ENCODE data around the gene TTC39A.

Gene TTC39A

GRCh38 chr1:51372561-51372960, 42.2 kb upstream of the TTC39A start:
- Histone ChIP-seq H3K9ac (ENCODE audit: low read length) (no peak overlapping the region), H3K27me3 (replicated peaks; ENCODE audit: insufficient read depth, low read length) (no peaks in the 10 kb centered on the region), H3K9me2 (replicated peaks; ENCODE audit: insufficient read depth, low read length) (no peaks in the 10 kb centered on the region), H3K79me2 (ENCODE audit: low read length) (no peaks in the 10 kb centered on the region), H3K9me3 (replicated peaks; ENCODE audit: insufficient read depth, low read length) (no peaks in the 10 kb centered on the region), H3K4me2 (ENCODE audit: low read depth, low read length) (no peak overlapping the region), H3K36me3 (replicated peaks; ENCODE audit: insufficient read depth, low read length) (no peaks in the 10 kb centered on the region), H2AFZ (ENCODE audit: low read length) (no peak overlapping the region), H3K4me1 (ENCODE audit: low read length) (no peaks in the 10 kb centered on the region), H3K27ac (ENCODE audit: low read length) (no peak overlapping the region), H3F3A (ENCODE audit: insufficient read depth, low read length) (no peaks in the 10 kb centered on the region), H4K20me1 (ENCODE audit: insufficient read depth, low read length) (no peaks in the 10 kb centered on the region), H3K4me3 (ENCODE audit: low read length) (no peak overlapping the region)
- DNase-seq, result no peak
- TF ChIP-seq CTCF (IDR thresholded peaks at IDR 0.05; ENCODE audit: low read length) (no peak), EZH2 (optimal IDR thresholded peaks at IDR 0.05; ENCODE audit: low read depth, low read length) (no peak), EZH2phosphoT487 (IDR thresholded peaks at IDR 0.05; ENCODE audit: low read length) (no peak)

GRCh38 chr1:51369171-51369570, 38.8 kb upstream of the TTC39A start:
- H3K9ac ChIP-seq (ENCODE audit: low read length), result no peak overlapping the region
- no peak for TF ChIP-seq EZH2 (optimal IDR thresholded peaks at IDR 0.05; ENCODE audit: low read depth, low read length)
- TF ChIP-seq EZH2phosphoT487 (IDR thresholded peaks at IDR 0.05; ENCODE audit: low read length), result no peak
- TF ChIP-seq CTCF (IDR thresholded peaks at IDR 0.05; ENCODE audit: low read length), result no peak
- no peaks in the 10 kb centered on the region for H3F3A ChIP-seq (ENCODE audit: insufficient read depth, low read length)
- no peaks in the 10 kb centered on the region for H3K27me3 ChIP-seq (replicated peaks; ENCODE audit: insufficient read depth, low read length)
- H3K4me1 ChIP-seq (ENCODE audit: low read length), result no peaks in the 10 kb centered on the region
- no peaks in the 10 kb centered on the region for H3K36me3 ChIP-seq (replicated peaks; ENCODE audit: insufficient read depth, low read length)
- H3K9me2 ChIP-seq (replicated peaks; ENCODE audit: insufficient read depth, low read length), result no peaks in the 10 kb centered on the region
- no peaks in the 10 kb centered on the region for H3K9me3 ChIP-seq (replicated peaks; ENCODE audit: insufficient read depth, low read length)
- H4K20me1 ChIP-seq (ENCODE audit: insufficient read depth, low read length), result no peaks in the 10 kb centered on the region
- H2AFZ ChIP-seq (ENCODE audit: low read length), result no peak overlapping the region
- no peak for DNase-seq
- no peak overlapping the region for H3K4me2 ChIP-seq (ENCODE audit: low read depth, low read length)
- H3K4me3 ChIP-seq (ENCODE audit: low read length), result no peak overlapping the region
- H3K79me2 ChIP-seq (ENCODE audit: low read length), result no peaks in the 10 kb centered on the region
- H3K27ac ChIP-seq (ENCODE audit: low read length), result no peak overlapping the region

GRCh38 chr1:51365774-51366173, 35.4 kb upstream of the TTC39A start:
- no peak overlapping the region for H3K4me2 ChIP-seq (ENCODE audit: low read depth, low read length)
- H3K36me3 ChIP-seq (replicated peaks; ENCODE audit: insufficient read depth, low read length), result no peaks in the 10 kb centered on the region
- no peaks in the 10 kb centered on the region for H3K9me3 ChIP-seq (replicated peaks; ENCODE audit: insufficient read depth, low read length)
- H3K27ac ChIP-seq (ENCODE audit: low read length), result no peak overlapping the region
- no peaks in the 10 kb centered on the region for H4K20me1 ChIP-seq (ENCODE audit: insufficient read depth, low read length)
- no peak overlapping the region for H3K9ac ChIP-seq (ENCODE audit: low read length)
- DNase-seq, result no peak
- H3K4me1 ChIP-seq (ENCODE audit: low read length), result no peaks in the 10 kb centered on the region
- H3K4me3 ChIP-seq (ENCODE audit: low read length), result no peak overlapping the region
- no peaks in the 10 kb centered on the region for H3K79me2 ChIP-seq (ENCODE audit: low read length)
- no peaks in the 10 kb centered on the region for H3F3A ChIP-seq (ENCODE audit: insufficient read depth, low read length)
- H3K9me2 ChIP-seq (replicated peaks; ENCODE audit: insufficient read depth, low read length), result no peaks in the 10 kb centered on the region
- no peaks in the 10 kb centered on the region for H3K27me3 ChIP-seq (replicated peaks; ENCODE audit: insufficient read depth, low read length)
- no peak overlapping the region for H2AFZ ChIP-seq (ENCODE audit: low read length)
- TF ChIP-seq CTCF (IDR thresholded peaks at IDR 0.05; ENCODE audit: low read length), result no peak
- no peak for TF ChIP-seq EZH2phosphoT487 (IDR thresholded peaks at IDR 0.05; ENCODE audit: low read length)
- TF ChIP-seq EZH2 (optimal IDR thresholded peaks at IDR 0.05; ENCODE audit: low read depth, low read length), result no peak

Data from MM.1S (cell line).